Lower leg skin (tissue), 4 donors: ENCODE results near the gene CAMKMT. TPM values are rescaled to one million over a fixed set of nuclear protein-coding genes. Genes with fewer than 3 reads are reported as not detected.

ENCODE experiments used
- DNase-seq, 2 donors: peaks; one replicate each; pipeline ENCODE4 v3.0.0-alpha.2; 2019; ENCODE audit warnings: low spot score in 2 of 2
- H3K4me3 ChIP-seq: fragments of 200-600 bp; sonication (generic); 2 replicates; pipeline ENCODE4 v1.5.1; 2017; ENCODE audit warnings: mild to moderate bottlenecking, low read depth; ENCODE audit not compliant: poor library complexity, severe bottlenecking
- POLR2A ChIP-seq, 2 donors: fragments of 450-650 bp; IDR thresholded peaks; one replicate each; pipeline ENCODE4 v1.6.1; 2016 to 2017; ENCODE audit warnings: antibody characterized with exemption in 2 of 2, mild to moderate bottlenecking in 1 of 2, moderate library complexity in 1 of 2
- WGBS, 2 donors: methylation state at CpG; one replicate each; pipeline ENCODE4 v1.1.5; 2018; 5-methylcytosine and 5-hydroxymethylcytosine counted together
- intact Hi-C: fragments of 100-400 bp; cut with DNase I; formaldehyde crosslinking; loops from one replicate; pipeline ENCODE4 v1.15.0; 2023; ENCODE audit warnings: low total_unique reads
- total RNA-seq, 4 donors: library from RNA; depleted of rRNA; stranded (reverse); fragments of >200 nt; gene quantifications; one replicate each; pipeline ENCODE4 v1.1.0, GENCODE V29; 2016
- TF ChIP-seq, protein P1 (sequence below), 3 donors: fragments of 450-650 bp; IDR thresholded peaks; one replicate each; pipeline ENCODE4 v1.5.1; 2016; ENCODE audit warnings: antibody characterized with exemption in 3 of 3, mild to moderate bottlenecking in 3 of 3, moderate library complexity in 2 of 3

Gene CAMKMT
- total RNA-seq, 4 donors from 2014 or later, result 4.2 to 18.3 (median 9.8) TPM

DNA sequence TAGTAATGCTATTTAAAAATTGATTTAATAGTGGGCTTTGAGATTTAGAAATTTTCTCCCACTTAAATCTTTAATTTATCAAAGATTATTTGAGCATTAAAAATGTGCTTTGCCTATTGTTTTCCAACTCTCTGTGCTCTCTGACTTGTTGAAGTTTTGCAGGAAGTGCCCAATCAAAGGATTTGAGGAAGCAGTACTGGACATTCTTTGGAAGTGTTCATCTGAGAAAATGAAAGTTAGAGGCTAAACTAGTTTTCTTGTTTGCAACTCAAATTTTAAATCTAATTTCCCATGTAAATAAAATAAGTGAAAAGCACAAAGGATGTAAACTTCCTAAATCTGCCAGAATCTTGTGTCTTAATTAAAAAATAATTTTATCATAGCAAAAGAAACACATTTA is 89.1 kb downstream of the CAMKMT start:
- intact Hi-C loops, result no loop called here
- no peak for DNase-seq
- H3K4me3 ChIP-seq, result no peak overlapping the region
- no peak for TF ChIP-seq POLR2A (IDR thresholded peaks at IDR 0.05)
- TF ChIP-seq, protein P1, sequence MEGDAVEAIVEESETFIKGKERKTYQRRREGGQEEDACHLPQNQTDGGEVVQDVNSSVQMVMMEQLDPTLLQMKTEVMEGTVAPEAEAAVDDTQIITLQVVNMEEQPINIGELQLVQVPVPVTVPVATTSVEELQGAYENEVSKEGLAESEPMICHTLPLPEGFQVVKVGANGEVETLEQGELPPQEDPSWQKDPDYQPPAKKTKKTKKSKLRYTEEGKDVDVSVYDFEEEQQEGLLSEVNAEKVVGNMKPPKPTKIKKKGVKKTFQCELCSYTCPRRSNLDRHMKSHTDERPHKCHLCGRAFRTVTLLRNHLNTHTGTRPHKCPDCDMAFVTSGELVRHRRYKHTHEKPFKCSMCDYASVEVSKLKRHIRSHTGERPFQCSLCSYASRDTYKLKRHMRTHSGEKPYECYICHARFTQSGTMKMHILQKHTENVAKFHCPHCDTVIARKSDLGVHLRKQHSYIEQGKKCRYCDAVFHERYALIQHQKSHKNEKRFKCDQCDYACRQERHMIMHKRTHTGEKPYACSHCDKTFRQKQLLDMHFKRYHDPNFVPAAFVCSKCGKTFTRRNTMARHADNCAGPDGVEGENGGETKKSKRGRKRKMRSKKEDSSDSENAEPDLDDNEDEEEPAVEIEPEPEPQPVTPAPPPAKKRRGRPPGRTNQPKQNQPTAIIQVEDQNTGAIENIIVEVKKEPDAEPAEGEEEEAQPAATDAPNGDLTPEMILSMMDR (IDR thresholded peaks at IDR 0.05), result no peak

DNA sequence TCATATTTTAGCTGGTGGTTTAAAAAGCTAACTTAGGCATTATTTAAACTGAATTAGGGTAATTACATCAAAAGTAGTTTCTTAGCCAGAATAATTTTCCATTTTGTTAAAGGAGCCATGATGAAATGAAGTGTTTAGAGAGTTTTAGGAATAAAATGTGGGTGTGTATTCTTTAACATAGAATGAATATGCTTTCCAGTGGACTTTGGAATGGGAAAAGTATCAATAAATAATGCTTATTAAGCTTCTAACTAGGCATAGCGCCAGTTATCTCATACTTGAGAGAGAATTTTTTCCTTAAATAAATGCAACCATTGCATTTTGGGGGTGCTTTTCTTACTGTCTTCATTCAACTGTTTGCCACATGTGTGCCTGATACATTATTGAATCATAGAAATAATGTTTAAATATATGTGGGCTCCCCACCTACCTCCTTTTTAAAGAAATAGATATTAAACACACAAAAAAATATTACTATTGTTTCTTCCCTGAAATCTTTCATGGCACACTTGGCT is 90.4 kb downstream of the CAMKMT start:
- DNase-seq, result no peak
- intact Hi-C loops, result no loop called here
- 94 to 98% methylated on average over 1 of the region's 1 CpG for whole genome bisulfite sequencing, 2 donors
- no peak overlapping the region for H3K4me3 ChIP-seq
- no peak for TF ChIP-seq POLR2A (IDR thresholded peaks at IDR 0.05)
- TF ChIP-seq, protein P1 (IDR thresholded peaks at IDR 0.05), result no peak

DNA sequence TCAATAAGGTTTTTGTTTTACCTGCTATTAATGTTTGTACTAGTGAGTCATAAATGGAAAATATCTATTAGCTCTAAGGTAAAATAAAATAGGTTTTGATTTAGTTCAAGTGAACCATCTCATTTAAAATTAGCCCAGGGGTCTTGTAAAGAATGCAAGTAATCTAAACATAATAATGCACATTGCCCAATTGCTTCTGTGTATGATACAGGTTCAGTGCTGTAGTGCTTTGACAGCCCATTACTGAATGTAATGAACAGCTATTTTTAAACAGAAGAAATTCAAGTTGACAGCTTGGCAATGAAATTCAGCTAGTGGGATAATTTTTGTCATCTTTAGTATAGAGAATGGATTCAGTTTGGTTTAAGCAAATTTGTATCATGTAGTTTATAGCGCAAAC is 91.5 kb downstream of the CAMKMT start:
- no peak overlapping the region for H3K4me3 ChIP-seq
- intact Hi-C loops, result no loop called here
- no peak for DNase-seq
- no peak for TF ChIP-seq POLR2A (IDR thresholded peaks at IDR 0.05)
- TF ChIP-seq, protein P1 (IDR thresholded peaks at IDR 0.05), result no peak
- 95 to 98% methylated on average over 1 of the region's 1 CpG for WGBS, 2 donors

DNA sequence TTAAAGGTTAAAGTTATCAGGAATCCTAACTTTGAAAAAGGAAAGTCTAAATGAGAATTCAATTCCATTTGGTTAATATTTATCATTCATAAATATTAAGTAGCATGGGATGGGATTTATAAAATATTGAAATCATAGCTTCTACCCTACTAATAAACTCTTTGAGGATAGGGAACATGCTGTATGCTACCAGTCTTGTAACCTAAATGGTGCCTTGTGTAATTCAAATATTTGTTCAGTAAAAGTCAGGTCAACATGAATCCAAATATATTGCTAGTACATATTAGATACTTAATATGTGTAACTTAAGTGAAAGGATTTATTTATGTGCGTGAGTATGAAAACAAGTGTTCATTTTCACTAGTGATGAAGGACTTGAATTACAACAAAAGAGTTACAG is 94.1 kb downstream of the CAMKMT start:
- H3K4me3 ChIP-seq, result no peak overlapping the region
- intact Hi-C loops, result no loop called here
- WGBS, 2 donors, result 99 to 100% methylated on average over 1 of the region's 1 CpG
- no peak for DNase-seq
- TF ChIP-seq, protein P1 (IDR thresholded peaks at IDR 0.05), result no peak
- TF ChIP-seq POLR2A (IDR thresholded peaks at IDR 0.05), result no peak

DNA sequence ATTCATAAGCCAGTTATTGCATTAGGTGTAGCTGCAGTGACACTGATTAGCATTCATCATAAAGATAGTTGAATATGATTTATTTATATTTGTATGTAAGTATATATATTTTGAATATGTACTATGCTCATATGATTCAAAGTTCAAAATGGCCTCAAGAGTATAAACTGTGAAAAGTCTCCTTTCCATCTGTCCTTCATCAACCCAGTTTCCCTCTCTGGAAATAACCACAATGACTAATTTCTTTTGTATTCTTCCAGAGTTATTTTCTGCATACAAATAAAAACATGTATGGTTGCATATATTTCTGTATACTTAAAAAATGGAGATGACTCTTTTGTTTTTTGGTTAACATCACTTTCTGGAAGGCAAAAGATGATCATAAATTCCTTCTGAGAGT is 95.2 kb downstream of the CAMKMT start:
- intact Hi-C loops, result no loop called here
- no peak for DNase-seq

DNA sequence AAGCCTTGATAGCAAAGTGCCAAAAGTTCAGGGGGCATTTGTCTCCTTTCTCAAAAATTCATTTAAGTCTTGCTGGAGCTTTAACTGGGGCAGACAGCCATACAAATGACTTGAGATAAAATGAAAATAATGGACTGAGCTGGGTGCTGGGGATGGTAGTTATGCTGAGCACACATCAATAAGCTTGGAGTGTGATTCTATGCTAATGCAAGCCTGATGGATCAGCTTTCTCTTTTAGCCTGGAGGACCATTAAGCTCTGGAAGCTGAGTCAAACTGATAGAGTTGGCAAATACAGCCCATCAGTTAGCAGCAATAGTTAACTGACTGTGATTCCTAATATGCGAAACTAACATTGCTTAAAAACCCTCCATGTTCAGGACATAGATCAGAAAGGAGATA is 98.0 kb downstream of the CAMKMT start:
- intact Hi-C loops, result no loop called here
- TF ChIP-seq, protein P1 (IDR thresholded peaks at IDR 0.05), result no peak
- TF ChIP-seq POLR2A (IDR thresholded peaks at IDR 0.05), result no peak
- H3K4me3 ChIP-seq, result no peak overlapping the region
- 88 to 92% methylated on average over 1 of the region's 1 CpG for WGBS, 2 donors
- no peak for DNase-seq

More for the DNA sequence above, 95.2 kb downstream of the CAMKMT start:
- no peak for TF ChIP-seq POLR2A (IDR thresholded peaks at IDR 0.05)
- TF ChIP-seq, protein P1 (IDR thresholded peaks at IDR 0.05), result no peak
- H3K4me3 ChIP-seq, result no peak overlapping the region
